C4-2B (cell line): Measurements from ENCODE around the gene ICA1L.

ENCODE experiments used
- H3K27ac ChIP-seq: fragments of 450-650 bp; 2 replicates; pipeline ENCODE4 v1.5.1; 2017
- ZFX ChIP-seq: fragments of 450-650 bp; IDR thresholded peaks from 2 replicates; pipeline ENCODE4 v1.6.1; 2017
- TF ChIP-seq, protein P1 (sequence below): fragments of 450-650 bp; conservative IDR thresholded peaks from 2 replicates; pipeline ENCODE4 v1.5.1; 2017; ENCODE audit warnings: mild to moderate bottlenecking

ICA1L gene

GRCh38 chr2:202790676-202791075, 80.9 kb downstream of the ICA1L start:
- H3K27ac ChIP-seq = no peak overlapping the region
- TF ChIP-seq, protein P1, sequence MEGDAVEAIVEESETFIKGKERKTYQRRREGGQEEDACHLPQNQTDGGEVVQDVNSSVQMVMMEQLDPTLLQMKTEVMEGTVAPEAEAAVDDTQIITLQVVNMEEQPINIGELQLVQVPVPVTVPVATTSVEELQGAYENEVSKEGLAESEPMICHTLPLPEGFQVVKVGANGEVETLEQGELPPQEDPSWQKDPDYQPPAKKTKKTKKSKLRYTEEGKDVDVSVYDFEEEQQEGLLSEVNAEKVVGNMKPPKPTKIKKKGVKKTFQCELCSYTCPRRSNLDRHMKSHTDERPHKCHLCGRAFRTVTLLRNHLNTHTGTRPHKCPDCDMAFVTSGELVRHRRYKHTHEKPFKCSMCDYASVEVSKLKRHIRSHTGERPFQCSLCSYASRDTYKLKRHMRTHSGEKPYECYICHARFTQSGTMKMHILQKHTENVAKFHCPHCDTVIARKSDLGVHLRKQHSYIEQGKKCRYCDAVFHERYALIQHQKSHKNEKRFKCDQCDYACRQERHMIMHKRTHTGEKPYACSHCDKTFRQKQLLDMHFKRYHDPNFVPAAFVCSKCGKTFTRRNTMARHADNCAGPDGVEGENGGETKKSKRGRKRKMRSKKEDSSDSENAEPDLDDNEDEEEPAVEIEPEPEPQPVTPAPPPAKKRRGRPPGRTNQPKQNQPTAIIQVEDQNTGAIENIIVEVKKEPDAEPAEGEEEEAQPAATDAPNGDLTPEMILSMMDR = no peak
- no peak for TF ChIP-seq ZFX

- H3K27ac ChIP-seq = no peak overlapping the region
- TF ChIP-seq, protein P1 = no peak
- no peak for TF ChIP-seq ZFX
These were observed 84.7 kb downstream of the ICA1L start for GRCh38 chr2:202786842-202787241.

DNA sequence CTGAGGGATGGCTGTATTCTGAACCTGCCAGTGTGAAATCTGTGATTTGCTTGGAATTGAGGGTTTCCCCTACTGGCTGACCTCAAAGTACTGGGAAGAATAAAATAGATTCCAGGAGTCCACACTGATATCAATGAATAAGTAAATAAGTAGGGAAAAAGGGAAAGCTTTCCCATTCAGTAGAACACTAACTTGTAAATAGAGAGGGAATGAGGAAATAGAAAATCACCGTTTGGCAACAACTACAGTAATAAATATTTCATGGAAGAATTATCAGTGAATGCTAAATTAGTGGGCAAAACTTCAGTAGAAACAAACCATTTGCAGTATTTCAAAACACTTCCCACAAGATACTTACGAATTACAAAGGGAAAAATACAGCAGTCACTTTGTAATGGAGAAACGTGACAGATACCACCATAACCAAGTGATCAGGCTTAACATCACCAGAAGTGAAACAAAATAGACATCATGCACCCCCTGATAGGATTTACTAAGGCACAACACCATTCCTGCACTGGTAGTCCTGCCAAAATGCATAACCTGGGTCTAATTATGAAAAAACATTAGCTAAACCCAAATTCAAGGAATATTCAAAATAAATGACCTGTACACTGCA, 88.5 kb downstream of the ICA1L start:
- no peak for TF ChIP-seq ZFX
- TF ChIP-seq, protein P1 = no peak
- no peak overlapping the region for H3K27ac ChIP-seq

GRCh38 chr2:202780514-202781021, 91.0 kb downstream of the ICA1L start:
- H3K27ac ChIP-seq = no peak overlapping the region
- TF ChIP-seq, protein P1 = no peak
- no peak for TF ChIP-seq ZFX

DNA sequence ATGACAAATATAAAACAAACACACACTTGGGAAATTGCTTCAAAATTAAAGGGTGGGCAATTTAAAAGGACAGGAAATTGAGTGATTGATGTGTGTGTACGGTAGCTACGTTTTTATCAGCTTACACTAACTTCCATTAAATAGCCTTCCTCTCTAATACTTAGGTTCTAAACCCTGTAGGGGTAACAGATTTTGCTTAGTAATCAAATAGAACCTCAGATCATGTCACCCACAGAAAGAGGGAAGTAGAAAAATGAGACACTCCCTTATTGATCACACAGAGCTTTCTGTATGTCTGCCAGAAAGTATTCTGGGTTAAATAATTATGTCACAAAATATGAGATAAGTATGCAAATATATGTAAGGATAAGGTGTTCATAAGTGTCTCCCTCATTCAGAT, 93.3 kb downstream of the ICA1L start:
- H3K27ac ChIP-seq = no peak overlapping the region
- TF ChIP-seq, protein P1 = no peak
- no peak for TF ChIP-seq ZFX

GRCh38 chr2:202774104-202774503, 97.5 kb downstream of the ICA1L start:
- no peak overlapping the region for H3K27ac ChIP-seq
- TF ChIP-seq, protein P1 = no peak
- no peak for TF ChIP-seq ZFX

- TF ChIP-seq, protein P1 = no peak
- TF ChIP-seq ZFX = no peak
These were observed 98.1 kb downstream of the ICA1L start for GRCh38 chr2:202773301-202773973.

More at GRCh38 chr2:202773301-202773973, 98.1 kb downstream of the ICA1L start:
- no peak overlapping the region for H3K27ac ChIP-seq
